Amniotic epithelial cell (primary cell): ENCODE measurements around the gene KRTAP10-3.
"Not testable (repeated sequence)": the region's sequence is repeated elsewhere in the genome, so short reads cannot be mapped to it uniquely, and the experiment has no call there.

Source experiments
- DNase-seq: peaks from one replicate; pipeline ENCODE4 v3.0.0-alpha.2; 2010; ENCODE audit warnings: low read depth

The KRTAP10-3 gene

GRCh38 chr21:44590311-44590721 lies 31.7 kb upstream of the KRTAP10-3 start:
- DNase-seq: no peak

- no peak for DNase-seq
Measured at GRCh38 chr21:44589586-44590305, 31.2 kb upstream of the KRTAP10-3 start.

- no peak for DNase-seq
Measured at GRCh38 chr21:44589094-44589493, 30.5 kb upstream of the KRTAP10-3 start.

- DNase-seq: no peak
Measured at GRCh38 chr21:44585892-44586291, 27.3 kb upstream of the KRTAP10-3 start.

- no peak for DNase-seq
Measured at GRCh38 chr21:44583800-44584147, 25.2 kb upstream of the KRTAP10-3 start.

- DNase-seq: no peak
Measured at GRCh38 chr21:44583089-44583799, 24.6 kb upstream of the KRTAP10-3 start.

- DNase-seq: no peak
Measured at GRCh38 chr21:44582055-44582454, 23.5 kb upstream of the KRTAP10-3 start.

- no peak for DNase-seq
Measured at GRCh38 chr21:44581158-44581557, 22.6 kb upstream of the KRTAP10-3 start.

- DNase-seq: not testable (repeated sequence)
Measured at GRCh38 chr21:44580231-44580821, 21.7 kb upstream of the KRTAP10-3 start, which contains the start of gene KRTAP10-5. Gene KRTAP10-5 (minus strand): TSS chr21:44580604. CDS start chr21:44580578, 26 bp downstream.

- no peak for DNase-seq
Measured at GRCh38 chr21:44579833-44580144, 21.2 kb upstream of the KRTAP10-3 start.

- DNase-seq: no peak
Measured at GRCh38 chr21:44579056-44579832, 20.6 kb upstream of the KRTAP10-3 start.

GRCh38 chr21:44578371-44579055 lies 19.9 kb upstream of the KRTAP10-3 start:
- no peak for DNase-seq

GRCh38 chr21:44576025-44576420 lies 17.4 kb upstream of the KRTAP10-3 start:
- no peak for DNase-seq

GRCh38 chr21:44575307-44576024 lies 16.9 kb upstream of the KRTAP10-3 start:
- DNase-seq: no peak

GRCh38 chr21:44574457-44575306 lies 16.1 kb upstream of the KRTAP10-3 start:
- no peak for DNase-seq

- not testable (repeated sequence) for DNase-seq
Measured at GRCh38 chr21:44573630-44574456, 15.2 kb upstream of the KRTAP10-3 start, which contains the start of gene KRTAP10-4. Gene KRTAP10-4 (plus strand): TSS chr21:44573729. CDS start chr21:44573759, 30 bp downstream.

- DNase-seq: no peak
Measured at GRCh38 chr21:44572959-44573583, 14.5 kb upstream of the KRTAP10-3 start.

- DNase-seq: no peak
Measured at GRCh38 chr21:44571844-44572782, 13.5 kb upstream of the KRTAP10-3 start.
